Measurements from ENCODE around the gene MLIP.

Gene MLIP

DNA sequence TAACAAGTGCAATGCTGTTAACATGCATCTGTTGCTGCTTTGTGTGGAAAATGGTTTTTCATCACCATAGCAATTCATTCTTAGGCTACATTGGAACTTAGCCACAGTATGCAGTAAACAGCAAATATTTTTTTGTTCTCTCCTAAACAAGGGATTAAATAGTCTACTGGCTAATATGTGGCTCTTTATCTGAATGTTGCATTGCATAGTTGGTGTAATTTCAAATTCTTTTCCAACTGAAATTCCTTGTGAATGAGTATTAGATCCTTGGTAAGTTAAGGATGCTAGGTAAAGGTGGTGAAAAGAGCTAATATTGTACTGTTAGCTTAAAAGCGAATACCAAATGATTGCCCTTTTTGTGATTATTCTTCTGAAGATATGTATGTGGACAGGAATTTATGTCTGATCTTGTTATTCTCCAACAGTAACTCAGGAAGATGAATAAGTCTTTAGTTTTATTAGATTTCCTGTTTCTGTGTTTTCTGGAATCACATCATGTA, 958 bp downstream of the MLIP start:
- TF ChIP-seq GABPA (IDR thresholded peaks at IDR 0.05; ENCODE audit: low read depth) (no peak), POLR2AphosphoS5 (IDR thresholded peaks at IDR 0.05; ENCODE audit: low read depth) (no peak), CTCF (IDR thresholded peaks at IDR 0.05; ENCODE audit: insufficient read depth, low read length) (no peak), SPI1 (IDR thresholded peaks at IDR 0.05; ENCODE audit: borderline replicate concordance, low read depth) (no peak), REST (IDR thresholded peaks at IDR 0.05; ENCODE audit: insufficient replicate concordance, low read depth) (no peak)
- no peak for DNase-seq (ENCODE audit: low read depth in 1 of 2, low spot score in 1 of 2)
- Histone ChIP-seq H3K4me3 (replicated peaks; ENCODE audit: insufficient read depth, low read length) (no peak overlapping the region), H3K27me3 (ENCODE audit: insufficient read depth, poor library complexity, severe bottlenecking) (no peaks in the 10 kb centered on the region), H3K27ac (replicated peaks) (no peak overlapping the region)

GRCh38 chr6:54114991-54115390, 3.7 kb downstream of the MLIP start:
- Histone ChIP-seq H3K4me3 (replicated peaks; ENCODE audit: insufficient read depth, low read length) (no peak overlapping the region), H3K27ac (replicated peaks) (no peak overlapping the region), H3K27me3 (ENCODE audit: insufficient read depth, poor library complexity, severe bottlenecking) (no peaks in the 10 kb centered on the region)
- DNase-seq (ENCODE audit: low read depth in 1 of 2, low spot score in 1 of 2): no peak
- TF ChIP-seq REST (IDR thresholded peaks at IDR 0.05; ENCODE audit: insufficient replicate concordance, low read depth): no peak
- TF ChIP-seq POLR2AphosphoS5 (IDR thresholded peaks at IDR 0.05; ENCODE audit: low read depth): no peak
- TF ChIP-seq CTCF (IDR thresholded peaks at IDR 0.05; ENCODE audit: insufficient read depth, low read length): no peak
- TF ChIP-seq SPI1 (IDR thresholded peaks at IDR 0.05; ENCODE audit: borderline replicate concordance, low read depth): no peak

DNA sequence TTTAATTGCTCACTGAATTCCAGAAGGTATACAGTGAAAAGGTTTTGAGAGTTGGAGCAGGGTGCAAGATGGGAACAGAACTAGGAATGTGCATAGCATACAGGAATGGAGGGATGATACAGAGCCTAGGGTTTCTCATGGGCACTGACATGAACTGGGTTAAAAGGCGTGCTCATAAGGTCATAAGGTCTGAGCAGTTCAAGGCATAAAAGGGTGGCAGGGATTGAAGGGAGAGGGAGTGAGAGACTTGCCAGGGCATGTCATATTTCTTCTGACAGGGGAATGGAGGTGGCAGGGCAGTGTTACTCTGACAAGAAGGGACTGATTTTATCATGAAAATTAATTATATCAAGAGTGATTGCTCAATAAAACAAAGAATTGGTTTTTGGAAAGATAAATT, 4.7 kb downstream of the MLIP start:
- Histone ChIP-seq H3K4me3 (replicated peaks; ENCODE audit: insufficient read depth, low read length) (no peak overlapping the region), H3K27me3 (ENCODE audit: insufficient read depth, poor library complexity, severe bottlenecking) (no peaks in the 10 kb centered on the region), H3K27ac (replicated peaks) (no peak overlapping the region)
- DNase-seq (ENCODE audit: low read depth in 1 of 2, low spot score in 1 of 2): no peak
- no peak for TF ChIP-seq SPI1 (IDR thresholded peaks at IDR 0.05; ENCODE audit: borderline replicate concordance, low read depth)
- no peak for TF ChIP-seq REST (IDR thresholded peaks at IDR 0.05; ENCODE audit: insufficient replicate concordance, low read depth)
- no peak for TF ChIP-seq POLR2AphosphoS5 (IDR thresholded peaks at IDR 0.05; ENCODE audit: low read depth)
- TF ChIP-seq CTCF (IDR thresholded peaks at IDR 0.05; ENCODE audit: insufficient read depth, low read length): no peak
- TF ChIP-seq GABPA (IDR thresholded peaks at IDR 0.05; ENCODE audit: low read depth): no peak
